Measurements from ENCODE around the gene LRRC26. TPM values are rescaled to one million over a fixed set of nuclear protein-coding genes. Genes with fewer than 3 reads are reported as not detected.

LRRC26 gene
- total RNA-seq, 2 experiments from 2014 or later, result not detected

- DNase-seq (peak; percentile 92), ATAC-seq (peak; percentile 84)
- Mint-ChIP-seq H3K4me1 (ENCODE audit: low read depth) (peaks cover 32% of the 10 kb centered on the region), H3K27ac (peak within 1 kb of the TSS; percentile 94), H3K27me3 (no peaks in the 10 kb centered on the region), H3K36me3 (ENCODE audit: low read depth) (peaks cover 6% of the 10 kb centered on the region), H3K9me3 (no peaks in the 10 kb centered on the region), H3K4me3 (peak within 1 kb of the TSS; percentile 91)
- intact Hi-C loops (cut with micrococcal nuclease), result no loop called here
- ChIA-PET POLR2A (interaction anchor here (0.6 to 4.0 kb wide), 18 partner anchors 10 to 311 kb away, joined by 3 to 28 read pairs (median 4); partner anchors contain the start of genes DPP7, LRRC26, MAN1B1 and NDOR1), CTCF (interaction anchor here (0.8 to 2.2 kb wide), 20 partner anchors 9 to 93 kb away, joined by 3 to 15 read pairs (median 4); partner anchors contain the start of genes CYSRT1, NDOR1, RNF224 and TMEM203)
- TF ChIP-seq CTCF (IDR thresholded peaks at IDR 0.05), result peak; percentile 53
These were observed 18.8 kb upstream of the LRRC26 start, which contains the start of the genes ANAPC2 and SSNA1 for GRCh38 chr9:137188490-137189296. TSS of gene ANAPC2 (minus strand) at chr9:137188560. CDS start at chr9:137188532, 28 bp downstream. TSS of gene SSNA1 (plus strand) at chr9:137188676. CDS start at chr9:137188727, 51 bp downstream.

GRCh38 chr9:137188086-137188489 is 18.2 kb upstream of the LRRC26 start:
- intact Hi-C loops (cut with micrococcal nuclease), result no loop called here
- H3K9me3 Mint-ChIP-seq, result no peaks in the 10 kb centered on the region
- peak; percentile 12 for ATAC-seq
- TF ChIP-seq CTCF (IDR thresholded peaks at IDR 0.05), result no peak
- peak overlapping the region; percentile 91 for H3K4me3 Mint-ChIP-seq
- CTCF ChIA-PET, result interaction anchor here (1.3 to 2.2 kb wide), 8 partner anchors 11 to 56 kb away, joined by 3 to 11 read pairs (median 6); partner anchors contain the start of gene RNF224
- peak overlapping the region; percentile 91 for H3K27ac Mint-ChIP-seq
- H3K27me3 Mint-ChIP-seq, result no peaks in the 10 kb centered on the region
- H3K4me1 Mint-ChIP-seq (ENCODE audit: low read depth), result peaks cover 32% of the 10 kb centered on the region
- DNase-seq, result no peak
- H3K36me3 Mint-ChIP-seq (ENCODE audit: low read depth), result peaks cover 6% of the 10 kb centered on the region
- POLR2A ChIA-PET, result interaction anchor here (0.6 to 4.0 kb wide), 12 partner anchors 11 to 312 kb away, joined by 3 to 28 read pairs (median 4); partner anchors contain the start of gene TMEM203

GRCh38 chr9:137187386-137187785 is 17.5 kb upstream of the LRRC26 start:
- H3K9me3 Mint-ChIP-seq, result no peaks in the 10 kb centered on the region
- CTCF ChIA-PET, result interaction anchor here (1.3 to 2.2 kb wide), 3 partner anchors 17 to 49 kb away, joined by 3 to 11 read pairs (median 6); no protein-coding TSS in a partner anchor
- DNase-seq (no peak), ATAC-seq (no peak)
- POLR2A ChIA-PET, result interaction anchor here (0.8 to 4.0 kb wide), 9 partner anchors 9 to 117 kb away, joined by 3 to 28 read pairs (median 3); partner anchors contain the start of gene TMEM203
- no peaks in the 10 kb centered on the region for H3K27me3 Mint-ChIP-seq
- H3K4me1 Mint-ChIP-seq (ENCODE audit: low read depth), result peaks cover 32% of the 10 kb centered on the region
- H3K4me3 Mint-ChIP-seq, result peak overlapping the region; percentile 91
- peaks cover 6% of the 10 kb centered on the region for H3K36me3 Mint-ChIP-seq (ENCODE audit: low read depth)
- no peak for TF ChIP-seq CTCF (IDR thresholded peaks at IDR 0.05)
- H3K27ac Mint-ChIP-seq, result peak overlapping the region; percentile 91
- intact Hi-C loops (cut with micrococcal nuclease), result no loop called here

DNA sequence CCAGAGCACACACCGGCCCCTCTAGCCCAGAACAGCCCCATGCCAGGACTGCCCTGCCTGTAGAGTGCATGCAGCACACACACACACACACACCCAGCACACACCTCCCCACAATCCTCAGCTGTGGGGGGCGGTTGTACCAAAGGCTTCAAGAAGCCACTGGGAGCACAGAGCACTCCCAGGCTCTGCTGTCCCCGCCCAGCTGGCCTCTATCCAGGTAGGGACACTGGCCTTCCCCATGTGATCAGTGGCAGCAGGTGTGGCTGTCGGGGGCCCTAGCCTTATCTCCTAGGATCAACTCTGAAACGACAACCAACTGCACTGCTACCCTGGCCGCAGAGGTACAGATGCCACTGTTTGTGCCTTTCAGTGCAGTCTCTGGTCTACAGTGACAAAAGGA is 16.5 kb upstream of the LRRC26 start:
- no peak for TF ChIP-seq CTCF (IDR thresholded peaks at IDR 0.05)
- ChIA-PET CTCF (interaction anchor here (1.1 to 1.6 kb wide), 2 partner anchors 10 to 50 kb away, joined by 4 to 6 read pairs; no protein-coding TSS in a partner anchor), POLR2A (interaction anchor here (1.6 to 4.0 kb wide), 3 partner anchors 8 to 57 kb away, joined by 3 to 28 read pairs (median 16); no protein-coding TSS in a partner anchor)
- Mint-ChIP-seq H3K4me1 (ENCODE audit: low read depth) (peaks cover 32% of the 10 kb centered on the region), H3K27me3 (no peaks in the 10 kb centered on the region), H3K27ac (no peak overlapping the region), H3K36me3 (ENCODE audit: low read depth) (peaks cover 10% of the 10 kb centered on the region), H3K9me3 (no peaks in the 10 kb centered on the region), H3K4me3 (peak overlapping the region; percentile 91)
- ATAC-seq, result no peak
- intact Hi-C loops (cut with micrococcal nuclease), result no loop called here
- no peak for DNase-seq

Measured in activated CD8-positive, alpha-beta T cell treated with anti-CD3 and anti-CD28 coated beads for 36 hours (primary cell).